ENCODE measurements around the gene BTBD9.

BTBD9 gene

DNA sequence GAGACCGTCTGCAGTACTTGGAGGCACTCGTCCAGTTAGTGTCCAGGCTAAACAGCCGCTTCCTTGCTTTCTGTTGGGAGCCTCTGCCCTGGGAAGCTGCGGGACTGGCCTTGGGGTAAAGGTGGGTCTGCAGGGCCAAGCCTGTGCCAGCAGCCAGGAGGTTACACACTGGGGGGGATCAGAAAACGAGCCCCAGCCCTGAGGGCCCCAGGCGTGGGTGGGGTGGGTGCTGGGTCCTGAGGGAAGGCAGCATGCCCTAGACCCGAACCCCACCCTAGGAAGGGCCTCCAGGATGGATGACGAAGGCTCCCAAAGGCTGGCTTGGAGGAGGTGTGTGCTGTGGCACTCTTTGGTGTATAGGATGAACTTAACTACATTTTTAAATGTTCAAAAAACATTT, 485.0 kb downstream of the BTBD9 start:
- Histone ChIP-seq H3K4me1 (no peaks in the 10 kb centered on the region), H3K36me3 (peaks cover 14% of the 10 kb centered on the region; the same call in 1 of the 2 replicates), H3K27me3 (no peaks in the 10 kb centered on the region), H3K4me3 (ENCODE audit: low read depth, low read length) (no peak overlapping the region), H3K9me3 (no peaks in the 10 kb centered on the region)
- DNase-seq: no peak
- TF ChIP-seq, protein P1, sequence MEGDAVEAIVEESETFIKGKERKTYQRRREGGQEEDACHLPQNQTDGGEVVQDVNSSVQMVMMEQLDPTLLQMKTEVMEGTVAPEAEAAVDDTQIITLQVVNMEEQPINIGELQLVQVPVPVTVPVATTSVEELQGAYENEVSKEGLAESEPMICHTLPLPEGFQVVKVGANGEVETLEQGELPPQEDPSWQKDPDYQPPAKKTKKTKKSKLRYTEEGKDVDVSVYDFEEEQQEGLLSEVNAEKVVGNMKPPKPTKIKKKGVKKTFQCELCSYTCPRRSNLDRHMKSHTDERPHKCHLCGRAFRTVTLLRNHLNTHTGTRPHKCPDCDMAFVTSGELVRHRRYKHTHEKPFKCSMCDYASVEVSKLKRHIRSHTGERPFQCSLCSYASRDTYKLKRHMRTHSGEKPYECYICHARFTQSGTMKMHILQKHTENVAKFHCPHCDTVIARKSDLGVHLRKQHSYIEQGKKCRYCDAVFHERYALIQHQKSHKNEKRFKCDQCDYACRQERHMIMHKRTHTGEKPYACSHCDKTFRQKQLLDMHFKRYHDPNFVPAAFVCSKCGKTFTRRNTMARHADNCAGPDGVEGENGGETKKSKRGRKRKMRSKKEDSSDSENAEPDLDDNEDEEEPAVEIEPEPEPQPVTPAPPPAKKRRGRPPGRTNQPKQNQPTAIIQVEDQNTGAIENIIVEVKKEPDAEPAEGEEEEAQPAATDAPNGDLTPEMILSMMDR (IDR thresholded peaks at IDR 0.05; ENCODE audit: low read depth, low read length): no peak

DNA sequence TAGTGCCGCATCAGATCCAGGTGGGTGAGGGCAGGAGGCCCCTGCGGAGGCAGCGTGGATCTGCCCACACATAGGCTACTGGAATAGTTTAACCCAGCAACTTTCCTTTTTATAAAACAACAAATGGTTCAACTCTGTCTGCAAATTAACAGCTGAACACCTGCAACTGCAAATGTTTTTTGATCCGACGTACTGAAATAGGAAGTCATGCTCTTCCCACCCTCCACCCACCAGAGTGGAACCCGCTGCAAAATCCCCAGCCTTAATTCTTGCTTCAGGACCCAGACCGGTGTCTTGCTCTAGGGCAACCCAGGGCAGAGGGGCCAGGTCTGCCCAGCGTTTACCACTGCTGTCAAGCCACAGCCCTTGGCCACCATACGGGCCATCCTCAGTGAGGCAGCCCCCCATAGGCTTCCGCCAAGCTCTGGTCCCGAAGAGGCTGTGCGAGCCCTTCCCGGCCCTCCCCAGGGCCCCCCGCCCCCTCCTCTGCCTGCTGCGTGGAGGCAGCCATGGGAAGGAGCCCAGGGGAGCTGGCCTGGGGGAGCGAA, 485.9 kb downstream of the BTBD9 start:
- peaks cover 14% of the 10 kb centered on the region; the same call in 1 of the 2 replicates for H3K36me3 ChIP-seq
- TF ChIP-seq, protein P1 (IDR thresholded peaks at IDR 0.05; ENCODE audit: low read depth, low read length): no peak
- no peaks in the 10 kb centered on the region for H3K27me3 ChIP-seq
- DNase-seq: no peak
- no peaks in the 10 kb centered on the region for H3K4me1 ChIP-seq
- H3K9me3 ChIP-seq: no peaks in the 10 kb centered on the region
- no peak overlapping the region for H3K4me3 ChIP-seq (ENCODE audit: low read depth, low read length)

DNA sequence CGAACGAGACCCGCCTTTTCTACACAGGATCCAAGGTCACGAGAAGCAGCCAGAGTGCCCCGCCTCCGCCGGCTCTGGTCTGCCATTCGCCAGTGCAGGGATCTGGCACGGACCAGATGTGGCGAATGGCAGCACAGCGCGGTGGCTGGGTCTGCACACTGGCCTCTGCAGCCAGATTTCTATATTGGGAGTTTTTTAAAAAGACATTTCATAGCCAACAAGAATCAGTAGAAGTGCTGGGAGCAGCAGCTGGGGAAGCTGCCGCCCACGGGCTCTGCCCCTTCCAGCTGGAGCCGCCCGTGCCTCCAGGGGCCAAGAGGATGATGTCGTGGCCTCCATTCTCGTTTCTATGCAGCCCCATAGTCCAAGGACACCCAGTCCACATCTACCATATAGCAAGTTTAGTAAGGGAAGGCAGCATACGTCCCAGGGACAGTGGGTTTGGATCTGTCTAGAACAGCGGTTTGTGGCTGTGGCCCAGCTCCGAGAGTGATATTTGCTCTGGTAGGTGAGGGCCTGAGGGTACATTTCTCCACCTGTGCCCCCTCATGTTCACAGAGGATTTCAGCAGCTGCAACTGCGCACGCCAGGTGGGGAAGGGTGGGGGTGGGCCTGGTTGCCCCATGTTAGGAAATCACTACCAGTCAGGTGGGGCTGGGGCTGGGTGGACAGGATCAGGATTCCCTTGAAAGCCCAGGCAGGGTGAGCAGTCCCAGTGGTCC, 486.5 kb downstream of the BTBD9 start:
- Histone ChIP-seq H3K36me3 (peaks cover 14% of the 10 kb centered on the region; the same call in 1 of the 2 replicates), H3K4me1 (no peaks in the 10 kb centered on the region), H3K4me3 (ENCODE audit: low read depth, low read length) (no peak overlapping the region), H3K9me3 (no peaks in the 10 kb centered on the region), H3K27me3 (no peaks in the 10 kb centered on the region)
- no peak for DNase-seq
- TF ChIP-seq, protein P1 (IDR thresholded peaks at IDR 0.05; ENCODE audit: low read depth, low read length): no peak

DNA sequence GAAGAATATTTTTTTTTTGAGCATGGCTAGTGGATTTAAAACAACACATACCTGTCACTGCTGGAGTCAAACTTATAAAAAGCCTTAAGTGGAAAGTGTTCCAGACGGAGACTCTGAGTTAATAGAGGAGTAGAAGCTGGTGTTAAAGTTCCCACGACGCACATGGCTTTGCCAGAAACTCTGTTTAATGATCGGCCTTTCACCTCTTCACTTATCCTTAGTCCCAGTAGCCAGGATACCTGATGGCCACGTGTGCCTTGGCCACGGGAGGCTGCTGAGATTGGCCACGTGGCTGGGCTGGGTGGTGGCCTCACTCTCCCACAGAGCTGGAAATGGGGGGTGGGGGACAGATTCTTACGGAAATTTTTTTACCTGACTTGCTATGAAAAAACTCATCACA, 487.1 kb downstream of the BTBD9 start:
- no peak overlapping the region for H3K4me3 ChIP-seq (ENCODE audit: low read depth, low read length)
- no peak for DNase-seq
- H3K36me3 ChIP-seq: peaks cover 14% of the 10 kb centered on the region; the same call in 1 of the 2 replicates
- no peaks in the 10 kb centered on the region for H3K4me1 ChIP-seq
- no peaks in the 10 kb centered on the region for H3K9me3 ChIP-seq
- TF ChIP-seq, protein P1 (IDR thresholded peaks at IDR 0.05; ENCODE audit: low read depth, low read length): no peak
- no peaks in the 10 kb centered on the region for H3K27me3 ChIP-seq

DNA sequence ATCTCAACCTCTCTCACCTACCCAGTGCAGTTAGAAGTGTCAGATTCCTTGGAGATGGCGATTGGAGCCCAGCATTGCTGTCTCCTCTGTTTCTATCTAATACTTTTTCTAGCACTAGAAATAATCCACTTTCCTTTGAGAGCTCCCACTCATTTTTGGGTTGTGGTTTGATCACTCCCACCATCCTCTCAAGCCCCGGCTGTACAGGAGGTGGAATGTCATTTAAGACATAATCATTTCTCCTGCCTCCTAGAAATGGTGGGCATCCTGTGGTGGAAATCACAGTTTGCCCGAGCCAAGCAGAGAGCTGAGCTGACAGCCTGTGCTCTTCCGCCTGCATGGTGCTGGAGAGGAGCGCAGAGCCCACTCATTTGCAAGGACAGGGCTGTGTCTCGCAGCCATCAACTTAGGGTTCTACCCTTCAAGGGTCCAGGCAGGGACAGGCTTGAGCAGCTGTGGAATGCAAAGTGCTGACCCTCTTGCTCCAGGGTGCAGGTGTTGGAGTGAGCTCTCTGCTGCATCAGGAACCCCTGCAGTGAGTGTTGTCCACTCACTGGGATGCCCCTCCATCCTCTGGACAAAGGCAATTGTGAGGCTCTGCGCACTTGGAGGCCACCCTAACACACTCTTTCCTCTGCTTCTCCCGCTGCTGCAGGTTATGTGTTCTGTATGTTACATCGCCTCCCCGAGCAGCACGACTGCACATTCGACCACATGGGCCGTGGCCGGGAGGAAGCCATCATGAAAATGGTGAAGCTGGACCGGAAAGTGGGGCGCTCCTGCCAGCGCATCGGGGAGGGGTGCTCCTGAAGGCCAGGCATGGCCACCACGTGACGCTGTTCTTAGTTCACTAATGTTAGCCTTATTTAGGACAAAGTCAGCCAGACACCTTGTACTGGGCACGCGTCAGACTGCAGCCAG, 487.9 kb downstream of the BTBD9 start:
- DNase-seq: no peak
- H3K27me3 ChIP-seq: no peaks in the 10 kb centered on the region
- peaks cover 14% of the 10 kb centered on the region; the same call in 1 of the 2 replicates for H3K36me3 ChIP-seq
- TF ChIP-seq, protein P1 (IDR thresholded peaks at IDR 0.05; ENCODE audit: low read depth, low read length): no peak
- no peaks in the 10 kb centered on the region for H3K4me1 ChIP-seq
- H3K9me3 ChIP-seq: no peaks in the 10 kb centered on the region
- H3K4me3 ChIP-seq (ENCODE audit: low read depth, low read length): no peak overlapping the region
